SK-N-SH treated with all-trans-retinoic acid at 6 μM for 48 hours (cell line): ENCODE measurements around the gene LPP.

Source experiments
- ATAC-seq: fragments of 200-7000 bp; cut with Tn5 transposase; 3 replicates; pipeline ENCODE4 v1.9.1; 2020; ENCODE audit warnings: mild to moderate bottlenecking, moderate library complexity
- ARNTL ChIP-seq: fragments of 450-650 bp; formaldehyde crosslinking; IDR thresholded peaks from 2 replicates; pipeline ENCODE4 v1.5.0; 2020; ENCODE audit warnings: low read depth, mild to moderate bottlenecking, moderate library complexity, borderline replicate concordance
- BACH2 ChIP-seq: fragments of 250-450 bp; sonication (Bioruptor Pico); IDR thresholded peaks from 2 replicates; pipeline ENCODE4 v1.9.0; 2021; ENCODE audit warnings: mild to moderate bottlenecking, borderline replicate concordance
- CREB5 ChIP-seq: fragments of 250-450 bp; sonication (Bioruptor Pico); IDR thresholded peaks from 2 replicates; pipeline ENCODE4 v1.5.1; 2020; ENCODE audit warnings: low read depth, mild to moderate bottlenecking, moderate library complexity
- CSDC2 ChIP-seq: fragments of 250-450 bp; sonication (Bioruptor Pico); IDR thresholded peaks from 2 replicates; pipeline ENCODE4 v1.5.0; 2020; ENCODE audit warnings: mild to moderate bottlenecking, moderate library complexity
- CSRNP3 ChIP-seq: fragments of 250-450 bp; sonication (Bioruptor Pico); IDR thresholded peaks from 2 replicates; pipeline ENCODE4 v1.5.1; 2021; ENCODE audit warnings: mild to moderate bottlenecking, moderate library complexity
- ESRRG ChIP-seq: fragments of 250-450 bp; sonication (Bioruptor Pico); IDR thresholded peaks from 2 replicates; pipeline ENCODE4 v1.6.1; 2021; ENCODE audit warnings: mild to moderate bottlenecking
- GLIS3 ChIP-seq: fragments of 250-450 bp; sonication (Bioruptor Pico); IDR thresholded peaks from 2 replicates; pipeline ENCODE4 v1.5.0; 2020; ENCODE audit warnings: mild to moderate bottlenecking, moderate library complexity
- ISL1 ChIP-seq: fragments of 250-450 bp; sonication (Bioruptor Pico); IDR thresholded peaks from 2 replicates; pipeline ENCODE4 v2.1.2; 2022; ENCODE audit warnings: mild to moderate bottlenecking, moderate library complexity
- OSR1 ChIP-seq: fragments of 250-450 bp; sonication (Bioruptor Pico); IDR thresholded peaks from 2 replicates; pipeline ENCODE4 v1.8.0; 2022; ENCODE audit warnings: moderate library complexity, mild to moderate bottlenecking, inconsistent platforms
- PATZ1 ChIP-seq: fragments of 250-450 bp; sonication (Bioruptor Pico); IDR thresholded peaks from 2 replicates; pipeline ENCODE4 v1.8.0; 2020; ENCODE audit warnings: mild to moderate bottlenecking, moderate library complexity, borderline replicate concordance
- POU6F1 ChIP-seq: fragments of 250-450 bp; sonication (Bioruptor Pico); IDR thresholded peaks from 2 replicates; pipeline ENCODE4 v1.8.0; 2021; ENCODE audit warnings: low read depth, mild to moderate bottlenecking, moderate library complexity, borderline replicate concordance
- PPARA ChIP-seq: fragments of 250-450 bp; sonication (Bioruptor Pico); IDR thresholded peaks from 2 replicates; pipeline ENCODE4 v1.5.0; 2020; ENCODE audit warnings: mild to moderate bottlenecking, borderline replicate concordance
- RARB ChIP-seq: fragments of 250-450 bp; sonication (Bioruptor Pico); IDR thresholded peaks from 2 replicates; pipeline ENCODE4 v1.8.0; 2021; ENCODE audit warnings: mild to moderate bottlenecking, moderate library complexity
- SNAI2 ChIP-seq: fragments of 250-450 bp; sonication (Bioruptor Pico); IDR thresholded peaks from 2 replicates; pipeline ENCODE4 v1.5.0; 2020; ENCODE audit warnings: mild to moderate bottlenecking, moderate library complexity
- TCF4 ChIP-seq: fragments of 250-450 bp; sonication (Bioruptor Pico); IDR thresholded peaks from 2 replicates; pipeline ENCODE4 v1.8.0; 2021; ENCODE audit warnings: mild to moderate bottlenecking, moderate library complexity, borderline replicate concordance
- TOX ChIP-seq: fragments of 250-450 bp; sonication (Bioruptor Pico); IDR thresholded peaks from 2 replicates; pipeline ENCODE4 v1.8.0; 2021; ENCODE audit warnings: mild to moderate bottlenecking, moderate library complexity, borderline replicate concordance
- TSHZ2 ChIP-seq: fragments of 250-450 bp; sonication (Bioruptor Pico); IDR thresholded peaks from 2 replicates; pipeline ENCODE4 v1.5.0; 2020; ENCODE audit warnings: mild to moderate bottlenecking, moderate library complexity
- ZC3H10 ChIP-seq: fragments of 250-450 bp; sonication (Bioruptor Pico); IDR thresholded peaks from 2 replicates; pipeline ENCODE4 v1.5.1; 2021; ENCODE audit warnings: mild to moderate bottlenecking, moderate library complexity
- ZNF565 ChIP-seq: fragments of 450-650 bp; formaldehyde crosslinking; conservative IDR thresholded peaks from 2 replicates; pipeline ENCODE4 v1.5.0; 2020; ENCODE audit warnings: low read depth, mild to moderate bottlenecking, moderate library complexity
- ZNF70 ChIP-seq: fragments of 450-650 bp; formaldehyde crosslinking; IDR thresholded peaks from 2 replicates; pipeline ENCODE4 v1.5.0; 2020; ENCODE audit warnings: mild to moderate bottlenecking, moderate library complexity
- ZNF8 ChIP-seq: fragments of 450-650 bp; formaldehyde crosslinking; IDR thresholded peaks from 2 replicates; pipeline ENCODE4 v1.5.0; 2020; ENCODE audit warnings: mild to moderate bottlenecking, moderate library complexity

Gene LPP

GRCh38 chr3:188727052-188727451 is 573.1 kb downstream of the LPP start:
- no peak for TF ChIP-seq ZNF8 (CRISPR knock-in tag)
- TF ChIP-seq GLIS3 (CRISPR knock-in tag) = no peak
- no peak for TF ChIP-seq ZNF70
- TF ChIP-seq SNAI2 (CRISPR knock-in tag) = no peak
- no peak for TF ChIP-seq BACH2 (CRISPR knock-in tag)
- no peak for TF ChIP-seq ESRRG (CRISPR knock-in tag)
- no peak for TF ChIP-seq TOX (CRISPR knock-in tag)
- no peak for TF ChIP-seq OSR1 (CRISPR knock-in tag)
- TF ChIP-seq ISL1 (CRISPR knock-in tag) = no peak
- no peak for TF ChIP-seq CSDC2 (CRISPR knock-in tag)
- TF ChIP-seq POU6F1 (CRISPR knock-in tag) = no peak
- no peak for TF ChIP-seq ZNF565 (CRISPR knock-in tag)
- no peak for TF ChIP-seq ZC3H10
- no peak for TF ChIP-seq PATZ1 (CRISPR knock-in tag)
- no peak for TF ChIP-seq CSRNP3 (CRISPR knock-in tag)
- TF ChIP-seq PPARA (CRISPR knock-in tag) = no peak
- no peak for TF ChIP-seq RARB (CRISPR knock-in tag)
- TF ChIP-seq ARNTL (CRISPR knock-in tag) = no peak
- no peak for TF ChIP-seq TSHZ2
- TF ChIP-seq CREB5 (CRISPR knock-in tag) = no peak
- TF ChIP-seq, all 23 proteins: peak for 0
- ATAC-seq = no peak

GRCh38 chr3:188728371-188728896 is 574.5 kb downstream of the LPP start:
- TF ChIP-seq CSDC2 (CRISPR knock-in tag) (no peak), TSHZ2 (no peak), BACH2 (CRISPR knock-in tag) (no peak), ESRRG (CRISPR knock-in tag) (no peak), ZC3H10 (no peak), ZNF565 (CRISPR knock-in tag) (no peak), CSRNP3 (CRISPR knock-in tag) (no peak), ZNF70 (no peak), TCF4 (CRISPR knock-in tag) (no peak), ZNF8 (CRISPR knock-in tag) (no peak), ISL1 (CRISPR knock-in tag) (no peak), ARNTL (CRISPR knock-in tag) (no peak), PATZ1 (CRISPR knock-in tag) (no peak)
- no peak for ATAC-seq
